Small intestine (tissue), 7 donors: ENCODE data around the gene ADGB. TPM values are rescaled to one million over a fixed set of nuclear protein-coding genes. Genes with fewer than 3 reads are reported as not detected.

Experiments
- DNase-seq, 2 donors: peaks; one replicate each; pipeline versions ENCODE4 v3.0.0 to v3.0.0-alpha.2; 2013
- FAIRE-seq: peaks from 2 replicates; lab custom pipeline; 2012; peaks lifted over from hg19 to GRCh38; lab: Jason Lieb, UNC
- H3K27ac ChIP-seq, 3 donors: one replicate each; pipeline ENCODE4 v1.5.1; 2013; ENCODE audit warnings: low read length in 2 of 3, mild to moderate bottlenecking in 2 of 3, control low read depth in 1 of 3, inconsistent platforms in 1 of 3, low read depth in 1 of 3, moderate library complexity in 1 of 3
- H3K27me3 ChIP-seq, 3 donors: one replicate each; pipeline ENCODE4 v1.6.1; 2013; ENCODE audit warnings: low read length in 3 of 3, inconsistent platforms in 1 of 3; ENCODE audit not compliant: control insufficient read depth in 3 of 3, insufficient read depth in 3 of 3
- H3K36me3 ChIP-seq, 3 donors: one replicate each; pipeline ENCODE4 v1.6.1; 2013; ENCODE audit warnings: low read length in 3 of 3, inconsistent platforms in 1 of 3, low read depth in 1 of 3, mild to moderate bottlenecking in 1 of 3, moderate library complexity in 1 of 3; ENCODE audit not compliant: control insufficient read depth in 3 of 3, insufficient read depth in 2 of 3
- H3K4me1 ChIP-seq, 3 donors: one replicate each; pipeline ENCODE4 v1.6.1; 2013; ENCODE audit warnings: low read length in 2 of 3, inconsistent platforms in 1 of 3, low read depth in 1 of 3, mild to moderate bottlenecking in 1 of 3, moderate library complexity in 1 of 3; ENCODE audit not compliant: control insufficient read depth in 3 of 3, insufficient read depth in 2 of 3
- H3K4me3 ChIP-seq, 3 donors: one replicate each; pipeline ENCODE4 v1.5.1; 2013; ENCODE audit warnings: low read length in 3 of 3, control low read depth in 1 of 3, inconsistent platforms in 1 of 3, low read depth in 1 of 3, mild to moderate bottlenecking in 1 of 3, moderate library complexity in 1 of 3
- H3K9me3 ChIP-seq, 2 donors: one replicate each; pipeline ENCODE4 v1.6.1; 2013; ENCODE audit warnings: low read depth in 1 of 2, low read length in 1 of 2; ENCODE audit not compliant: control insufficient read depth in 2 of 2, insufficient read depth in 1 of 2
- WGBS, 3 donors: extraction: QIAGEN DNeasy Blood & Tissue Kit; methylation state at CpG; one replicate each; pipeline ENCODE4 v1.1.7; 2013; 5-methylcytosine and 5-hydroxymethylcytosine counted together
- polyA plus RNA-seq, 4 donors: library from polyadenylated mRNA; stranded (reverse) in 3 of 4; unstranded in 1 of 4; fragments of 200-250 nt in 3 of 4; fragments of 120-200 nt in 1 of 4; gene quantifications; one replicate each; pipeline versions ENCODE4 v1.2.1 to v1.2.3, GENCODE V29; 2013
- donor health status: healthy with polysubstance abuse.
- donor health status: control.
- donor health status: control.
- donor health status: Bipolar disorder and iron deficiency.
- donor health status: healthy.

ADGB gene
- polyA plus RNA-seq, 4 donors: under 0.01 TPM; not detected in 3

GRCh38 chr6:146859795-146860495 is 261.2 kb downstream of the ADGB start:
- Histone ChIP-seq H3K9me3 (peaks cover 0 to 3% of the 10 kb centered on the region in 2 donors), H3K4me3 (no peak overlapping the region), H3K27ac (no peak overlapping the region), H3K27me3 (no peaks in the 10 kb centered on the region), H3K4me1 (peaks cover 0 to 5% (median 0%) of the 10 kb centered on the region in 3 donors), H3K36me3 (no peaks in the 10 kb centered on the region)
- no peak for DNase-seq
- 81 to 89% (median 88%) methylated on average over 3 of the region's 3 CpGs for WGBS, 3 donors
- no peak for FAIRE-seq

GRCh38 chr6:146860583-146860982 is 261.8 kb downstream of the ADGB start:
- FAIRE-seq: no peak
- 67 to 83% (median 70%) methylated on average over 2 of the region's 2 CpGs for WGBS, 3 donors
- H3K36me3 ChIP-seq: no peaks in the 10 kb centered on the region

GRCh38 chr6:146861029-146861563 is 262.3 kb downstream of the ADGB start:
- Histone ChIP-seq H3K36me3 (no peaks in the 10 kb centered on the region), H3K27ac (no peak overlapping the region), H3K4me3 (no peak overlapping the region), H3K27me3 (no peaks in the 10 kb centered on the region), H3K9me3 (peaks cover 0 to 3% of the 10 kb centered on the region in 2 donors), H3K4me1 (peaks cover 0 to 5% (median 0%) of the 10 kb centered on the region in 3 donors)
- no peak for FAIRE-seq
- 81 to 86% (median 84%) methylated on average over 3 of the region's 3 CpGs for WGBS, 3 donors
- no peak for DNase-seq

More at GRCh38 chr6:146860583-146860982, 261.8 kb downstream of the ADGB start:
- Histone ChIP-seq H3K27ac (no peak overlapping the region), H3K4me1 (peaks cover 0 to 5% (median 0%) of the 10 kb centered on the region in 3 donors), H3K4me3 (no peak overlapping the region), H3K27me3 (no peaks in the 10 kb centered on the region), H3K9me3 (peaks cover 0 to 3% of the 10 kb centered on the region in 2 donors)
- no peak for DNase-seq

GRCh38 chr6:146861716-146862115 is 262.9 kb downstream of the ADGB start:
- Histone ChIP-seq H3K4me3 (no peak overlapping the region), H3K27me3 (no peaks in the 10 kb centered on the region), H3K4me1 (peaks cover 0 to 5% (median 0%) of the 10 kb centered on the region in 3 donors), H3K36me3 (no peaks in the 10 kb centered on the region), H3K27ac (no peak overlapping the region), H3K9me3 (peaks cover 0 to 3% of the 10 kb centered on the region in 2 donors)
- FAIRE-seq (no peak), DNase-seq (no peak)
- WGBS, 3 donors: 82 to 85% (median 84%) methylated on average over 3 of the region's 3 CpGs

- Histone ChIP-seq H3K4me3 (no peak overlapping the region), H3K27me3 (no peaks in the 10 kb centered on the region), H3K27ac (no peak overlapping the region), H3K4me1 (peaks cover 0 to 5% (median 0%) of the 10 kb centered on the region in 3 donors), H3K36me3 (no peaks in the 10 kb centered on the region), H3K9me3 (peaks cover 0 to 3% of the 10 kb centered on the region in 2 donors)
- FAIRE-seq (no peak), DNase-seq (no peak)
- WGBS, 3 donors: 71 to 87% (median 75%) methylated on average over 4 of the region's 4 CpGs
These were observed 263.7 kb downstream of the ADGB start for GRCh38 chr6:146862508-146862919.

GRCh38 chr6:146864300-146864699 is 265.5 kb downstream of the ADGB start:
- no peak for DNase-seq
- peaks cover 0 to 2% of the 10 kb centered on the region in 2 donors for H3K9me3 ChIP-seq
- H3K36me3 ChIP-seq: no peaks in the 10 kb centered on the region
- WGBS, 3 donors: 80 to 88% (median 81%) methylated on average over 4 of the region's 4 CpGs
- FAIRE-seq: no peak
- no peak overlapping the region for H3K4me3 ChIP-seq
- no peaks in the 10 kb centered on the region for H3K27me3 ChIP-seq
- no peaks in the 10 kb centered on the region for H3K4me1 ChIP-seq
- H3K27ac ChIP-seq: no peak overlapping the region

- FAIRE-seq (no peak), DNase-seq (no peak)
- Histone ChIP-seq H3K4me1 (no peaks in the 10 kb centered on the region), H3K4me3 (no peak overlapping the region), H3K27me3 (no peaks in the 10 kb centered on the region), H3K27ac (no peak overlapping the region), H3K9me3 (no peaks in the 10 kb centered on the region), H3K36me3 (no peaks in the 10 kb centered on the region)
- 77 to 86% (median 83%) methylated on average over 2 of the region's 2 CpGs for WGBS, 3 donors
These were observed 266.1 kb downstream of the ADGB start for GRCh38 chr6:146864885-146865284.
